Sigmoid colon (tissue), 7 donors: ENCODE results near the gene DHFR. TPM values are rescaled to one million over a fixed set of nuclear protein-coding genes. Genes with fewer than 3 reads are reported as not detected.

Experiments used
- DNase-seq: peaks from one replicate; pipeline ENCODE4 v3.0.0-alpha.2; 2019
- H3K27ac ChIP-seq, 4 donors: fragments of 200-600 bp; sonication (generic); one replicate each; pipeline ENCODE4 v1.5.1; 2016 to 2019; ENCODE audit warnings: mild to moderate bottlenecking in 1 of 4
- H3K27me3 ChIP-seq, 3 donors: fragments of 200-600 bp; sonication (generic); one replicate each; pipeline ENCODE4 v1.5.1; 2019; ENCODE audit warnings: mild to moderate bottlenecking in 1 of 3
- H3K36me3 ChIP-seq, 4 donors: fragments of 200-600 bp; sonication (generic); one replicate each; pipeline ENCODE4 v1.5.1; 2016 to 2019
- H3K4me1 ChIP-seq, 4 donors: fragments of 200-600 bp; sonication (generic); one replicate each; pipeline ENCODE4 v1.5.1; 2017 to 2019
- H3K4me3 ChIP-seq, 4 donors: fragments of 200-600 bp; sonication (generic); one replicate each; pipeline ENCODE4 v1.5.1; 2017 to 2019; ENCODE audit warnings: mild to moderate bottlenecking in 2 of 4, moderate library complexity in 1 of 4
- H3K9me3 ChIP-seq, 4 donors: fragments of 200-600 bp in 3 of 4; sonication (generic) in 3 of 4; one replicate each; pipeline versions ENCODE4 v1.5.1 to v1.6.1; 2013 to 2019
- CTCF ChIP-seq, 4 experiments: fragments of 450-650 bp in 3 of 4; fragments of 200-600 bp in 1 of 4; IDR thresholded peaks; one replicate each; pipeline ENCODE4 v1.5.1; 2016 to 2019; ENCODE audit warnings: antibody characterized with exemption in 4 of 4, mild to moderate bottlenecking in 3 of 4, moderate library complexity in 2 of 4
- EP300 ChIP-seq, 4 donors: sonication (generic); formaldehyde crosslinking; IDR thresholded peaks; one replicate each; pipeline ENCODE4 v1.6.1; 2017; ENCODE audit warnings: antibody characterized with exemption in 4 of 4
- POLR2A ChIP-seq, 2 donors: fragments of 450-650 bp; IDR thresholded peaks; one replicate each; pipeline ENCODE4 v1.6.1; 2016; ENCODE audit warnings: antibody characterized with exemption in 2 of 2, mild to moderate bottlenecking in 2 of 2, moderate library complexity in 2 of 2
- POLR2AphosphoS5 ChIP-seq, 4 donors: sonication (generic); formaldehyde crosslinking; IDR thresholded peaks; one replicate each; pipeline ENCODE4 v1.6.1; 2017; ENCODE audit warnings: antibody characterized with exemption in 4 of 4
- WGBS, 2 donors: extraction: QIAGEN DNeasy Blood & Tissue Kit; methylation state at CpG; one replicate each; pipeline ENCODE4 v1.1.7; 2013; 5-methylcytosine and 5-hydroxymethylcytosine counted together
- intact Hi-C: fragments of 100-400 bp; cut with DNase I; formaldehyde crosslinking; loops from one replicate; pipeline ENCODE4 v1.15.1; 2023
- polyA plus RNA-seq, 3 donors: library from polyadenylated mRNA; stranded (reverse); fragments of 200-250 nt; gene quantifications; one replicate each; pipeline ENCODE4 v1.2.3, GENCODE V29; 2013
- total RNA-seq, 4 donors: library from RNA; depleted of rRNA; stranded (reverse); fragments of >200 nt; gene quantifications; one replicate each; pipeline ENCODE4 v1.1.0, GENCODE V29; 2016
- donor health status: healthy with polysubstance abuse.
- donor health status: Bipolar disorder and iron deficiency.
- donor health status: healthy.

Gene DHFR
- total and polyA plus RNA-seq, 7 donors: 5.6 to 34.0 (median 9.0) TPM

GRCh38 chr5:80689627-80690026, 34.8 kb upstream of the DHFR start:
- Histone ChIP-seq H3K27me3 (no peaks in the 10 kb centered on the region), H3K4me3 (no peak overlapping the region), H3K9me3 (no peaks in the 10 kb centered on the region), H3K36me3 (no peaks in the 10 kb centered on the region), H3K4me1 (no peaks in the 10 kb centered on the region), H3K27ac (no peak overlapping the region)
- intact Hi-C loops: loop anchor here (10.0 kb wide), 1 partner anchor 505 kb away; no protein-coding TSS in a partner anchor
- WGBS, 2 donors: 95 to 98% methylated on average over 4 of the region's 4 CpGs
- TF ChIP-seq POLR2A (IDR thresholded peaks at IDR 0.05) (no peak), POLR2AphosphoS5 (IDR thresholded peaks at IDR 0.05) (no peak), EP300 (IDR thresholded peaks at IDR 0.05) (no peak), CTCF (IDR thresholded peaks at IDR 0.05) (no peak)
- DNase-seq: no peak

GRCh38 chr5:80688648-80689420, 34.1 kb upstream of the DHFR start:
- Histone ChIP-seq H3K27me3 (no peaks in the 10 kb centered on the region), H3K27ac (no peak overlapping the region), H3K4me1 (no peaks in the 10 kb centered on the region), H3K36me3 (no peaks in the 10 kb centered on the region), H3K9me3 (no peaks in the 10 kb centered on the region), H3K4me3 (no peak overlapping the region)
- intact Hi-C loops: loop anchor here (10.0 kb wide), 1 partner anchor 506 kb away; no protein-coding TSS in a partner anchor
- 85 to 92% methylated on average over 4 of the region's 4 CpGs for WGBS, 2 donors
- DNase-seq: no peak
- TF ChIP-seq CTCF (IDR thresholded peaks at IDR 0.05): no peak
- TF ChIP-seq EP300 (IDR thresholded peaks at IDR 0.05): no peak
- no peak for TF ChIP-seq POLR2AphosphoS5 (IDR thresholded peaks at IDR 0.05)
- no peak for TF ChIP-seq POLR2A (IDR thresholded peaks at IDR 0.05)

GRCh38 chr5:80686757-80687156, 32.0 kb upstream of the DHFR start:
- Histone ChIP-seq H3K27me3 (no peaks in the 10 kb centered on the region), H3K4me3 (no peak overlapping the region), H3K27ac (no peak overlapping the region), H3K36me3 (no peaks in the 10 kb centered on the region), H3K4me1 (no peaks in the 10 kb centered on the region), H3K9me3 (no peaks in the 10 kb centered on the region)
- intact Hi-C loops: loop anchor here (10.0 kb wide), 1 partner anchor 508 kb away; no protein-coding TSS in a partner anchor
- DNase-seq: no peak
- TF ChIP-seq EP300 (IDR thresholded peaks at IDR 0.05) (no peak), POLR2A (IDR thresholded peaks at IDR 0.05) (no peak), CTCF (IDR thresholded peaks at IDR 0.05) (no peak)

GRCh38 chr5:80676706-80677105, 21.9 kb upstream of the DHFR start:
- intact Hi-C loops: loop anchor here (10.0 kb wide), 1 partner anchor 628 kb away; the partner anchor contains the start of gene ZCCHC9
- Histone ChIP-seq H3K4me3 (no peak overlapping the region), H3K4me1 (peaks cover 0 to 9% (median 0%) of the 10 kb centered on the region in 4 donors), H3K27me3 (no peaks in the 10 kb centered on the region), H3K27ac (no peak overlapping the region), H3K9me3 (no peaks in the 10 kb centered on the region), H3K36me3 (peaks cover 0 to 49% (median 6%) of the 10 kb centered on the region in 4 donors)
- TF ChIP-seq CTCF (IDR thresholded peaks at IDR 0.05) (no peak), EP300 (IDR thresholded peaks at IDR 0.05) (no peak), POLR2A (IDR thresholded peaks at IDR 0.05) (no peak), POLR2AphosphoS5 (IDR thresholded peaks at IDR 0.05) (no peak)
- 72 to 87% methylated on average over 6 of the region's 6 CpGs for WGBS, 2 donors
- DNase-seq: no peak
